A549 (cell line): ENCODE data around the gene PABPC4L. TPM values are rescaled to one million over a fixed set of nuclear protein-coding genes. Genes with fewer than 3 reads are reported as not detected.

Experiments
- ATAC-seq, 2 experiments: fragments of 200-7000 bp in 1 of 2; fragments of >200 bp in 1 of 2; cut with Nextera tagmentation in 1 of 2; cut with Tn5 transposase in 1 of 2; 3 replicates each; pipeline versions ENCODE4 v1.8.0 to v1.9.1; 2018 to 2020; ENCODE audit warnings: mild to moderate bottlenecking in 1 of 2, moderate library complexity in 1 of 2
- CTCF ChIA-PET: fragments of 300-600 bp; sonication (Branson Sonifier 250); formaldehyde crosslinking; extraction: SDS; loops from one replicate; lab custom pipeline; 2021; ENCODE audit warnings: antibody characterized with exemption, inconsistent platforms; lab: Yijun Ruan, JAX
- POLR2A ChIA-PET: fragments of 350-600 bp; formaldehyde crosslinking; extraction: SDS; loops from one replicate; lab custom pipeline; 2021; ENCODE audit warnings: antibody characterized with exemption, inconsistent platforms; lab: Yijun Ruan, JAX
- DNase-seq, 2 experiments: peaks; one replicate each; pipeline versions ENCODE4 v3.0.0 to v3.0.0-alpha.2; 2011 to 2016; ENCODE audit warnings: low read depth in 1 of 2, low spot score in 1 of 2
- FAIRE-seq: peaks from 2 replicates; lab custom pipeline; 2011; peaks lifted over from hg19 to GRCh38; lab: Jason Lieb, UNC
- H3K27ac ChIP-seq, 2 experiments: fragments of >200 bp; sonication (Bioruptor Twin); formaldehyde crosslinking; 3 replicates each; pipeline ENCODE4 v1.5.1; 2016 to 2017
- H3K4me1 ChIP-seq: fragments of >200 bp; sonication (Bioruptor Twin); formaldehyde crosslinking; 3 replicates; pipeline ENCODE4 v1.6.1; 2016
- H3K4me2 ChIP-seq: fragments of >200 bp; sonication (Bioruptor Twin); formaldehyde crosslinking; 3 replicates; pipeline ENCODE4 v1.6.1; 2016
- H3K4me3 ChIP-seq: fragments of >200 bp; sonication (Bioruptor Twin); formaldehyde crosslinking; 3 replicates; pipeline ENCODE4 v1.5.1; 2016
- H3K9me3 ChIP-seq: fragments of >200 bp; sonication (Bioruptor Twin); formaldehyde crosslinking; 3 replicates; pipeline ENCODE4 v1.6.1; 2016
- BHLHE40 ChIP-seq: IDR thresholded peaks from 2 replicates; pipeline ENCODE4 v1.6.1; 2012; ENCODE audit warnings: low read depth, low read length, inconsistent platforms
- CBX2 ChIP-seq: fragments of 200-600 bp; sonication (generic); IDR thresholded peaks from 2 replicates; pipeline ENCODE4 v1.6.1; 2016; ENCODE audit warnings: low read depth, mild to moderate bottlenecking, borderline replicate concordance
- CBX8 ChIP-seq: fragments of 200-600 bp; sonication (generic); IDR thresholded peaks from 2 replicates; pipeline ENCODE4 v1.6.1; 2016
- CEBPB ChIP-seq, 2 experiments: fragments of >200 bp in 1 of 2; sonication (Bioruptor Twin) in 1 of 2; formaldehyde crosslinking in 1 of 2; IDR thresholded peaks; 2 replicates each; pipeline ENCODE4 v1.6.1; 2012 to 2016
- FOSL2 ChIP-seq, 2 experiments: fragments of 450-650 bp in 1 of 2; fragments of >200 bp in 1 of 2; sonication (Bioruptor Twin) in 1 of 2; formaldehyde crosslinking; IDR thresholded peaks; 2 replicates each; pipeline versions ENCODE4 v1.5.0 to v1.6.1; 2016 to 2020; ENCODE audit warnings: mild to moderate bottlenecking in 1 of 2, moderate library complexity in 1 of 2
- HOXB13 ChIP-seq: fragments of 250-450 bp; sonication (Bioruptor Pico); IDR thresholded peaks from 2 replicates; pipeline ENCODE4 v1.5.0; 2020; ENCODE audit warnings: low read depth, mild to moderate bottlenecking, moderate library complexity
- KDM5A ChIP-seq: fragments of 200-600 bp; sonication (generic); IDR thresholded peaks from 2 replicates; pipeline ENCODE4 v1.6.1; 2016; ENCODE audit warnings: antibody characterized with exemption, mild to moderate bottlenecking
- MAFK ChIP-seq: fragments of 450-650 bp; IDR thresholded peaks from 2 replicates; pipeline ENCODE4 v1.6.1; 2014; ENCODE audit not compliant: partially characterized antibody
- MAZ ChIP-seq: fragments of 150-350 bp; IDR thresholded peaks from 2 replicates; pipeline ENCODE4 v1.6.1; 2014; ENCODE audit warnings: antibody characterized with exemption, low read depth, low read length, borderline replicate concordance
- NFE2L2 ChIP-seq: fragments of 150-350 bp; conservative IDR thresholded peaks from 2 replicates; pipeline ENCODE4 v1.6.1; 2014; ENCODE audit warnings: low read length
- NR3C1 ChIP-seq: fragments of >200 bp; sonication (Bioruptor Twin); formaldehyde crosslinking; IDR thresholded peaks from 3 replicates; pipeline ENCODE4 v1.6.1; 2017
- POLR2AphosphoS2 ChIP-seq: conservative IDR thresholded peaks from 2 replicates; pipeline ENCODE4 v1.6.1; 2012; ENCODE audit warnings: low read length, improper control_type of control experiment, inconsistent platforms
- RFX5 ChIP-seq: fragments of 450-650 bp; IDR thresholded peaks from 2 replicates; pipeline ENCODE4 v1.7.1; 2014; ENCODE audit warnings: antibody characterized with exemption, mild to moderate bottlenecking, moderate library complexity
- SMC3 ChIP-seq: fragments of >200 bp; sonication (Bioruptor Twin); formaldehyde crosslinking; IDR thresholded peaks from 3 replicates; pipeline ENCODE4 v1.6.1; 2018; ENCODE audit warnings: inconsistent platforms
- TFCP2L1 ChIP-seq: fragments of 250-450 bp; sonication (Bioruptor Pico); IDR thresholded peaks from 2 replicates; pipeline ENCODE4 v1.5.0; 2021; ENCODE audit warnings: mild to moderate bottlenecking
- ZFP36 ChIP-seq: fragments of 450-650 bp; IDR thresholded peaks from 2 replicates; pipeline ENCODE4 v1.6.1; 2014; ENCODE audit warnings: borderline replicate concordance; ENCODE audit not compliant: partially characterized antibody
- ZNF302 ChIP-seq: fragments of 250-450 bp; sonication (Bioruptor Pico); IDR thresholded peaks from 2 replicates; pipeline ENCODE4 v1.9.0; 2021; ENCODE audit warnings: inconsistent platforms, mild to moderate bottlenecking, moderate library complexity
- ZSCAN20 ChIP-seq: fragments of 250-450 bp; sonication (Bioruptor Pico); IDR thresholded peaks from 2 replicates; pipeline ENCODE4 v1.8.0; 2022; ENCODE audit warnings: mild to moderate bottlenecking, moderate library complexity
- WGBS: methylation state at CpG from one replicate; pipeline ENCODE4 v1.1.6; 2017; ENCODE audit errors: missing lambda C conversion rate; 5-methylcytosine and 5-hydroxymethylcytosine counted together
- polyA minus RNA-seq: library from RNA; depleted of rRNA, polyadenylated mRNA; stranded (reverse); fragments of >200 nt; gene quantifications from 2 replicates; pipeline ENCODE4 v1.2.3, GENCODE V29; 2011; rRNA and poly(A)+ RNA removed
- polyA plus RNA-seq, 4 experiments: library from polyadenylated mRNA; depleted of rRNA in 3 of 4; stranded (reverse); fragments of >200 nt; fragmentation: RNase III in 1 of 4; extraction: RNeasy Plus Mini Kit Qiagen cat#74134 plus additional on column Dnase treatment in 1 of 4; gene quantifications; 2 replicates in 3 of 4; 3 replicates in 1 of 4; pipeline ENCODE4 v1.2.3, GENCODE V29; 2011 to 2017
- TF ChIP-seq, protein P1 (sequence below): fragments of 200-600 bp; sonication (generic); IDR thresholded peaks from 2 replicates; pipeline ENCODE4 v1.6.1; 2016; ENCODE audit warnings: antibody characterized with exemption, mild to moderate bottlenecking, moderate library complexity
- TF ChIP-seq, protein P2 (sequence below): fragments of 150-350 bp; IDR thresholded peaks from 2 replicates; pipeline ENCODE4 v1.6.1; 2014; ENCODE audit warnings: low read depth, mild to moderate bottlenecking, low read length
- TF ChIP-seq, protein P3 (sequence below): IDR thresholded peaks from 2 replicates; pipeline ENCODE4 v1.6.1; 2012
- TF ChIP-seq, protein P4 (sequence below): IDR thresholded peaks from 2 replicates; pipeline ENCODE4 v1.6.1; 2012; ENCODE audit warnings: low read depth, borderline replicate concordance
- TF ChIP-seq, protein P5 (sequence below): fragments of 450-650 bp; IDR thresholded peaks from 2 replicates; pipeline ENCODE4 v1.6.1; 2014; ENCODE audit warnings: antibody characterized with exemption
- TF ChIP-seq, protein P6 (sequence below): fragments of >200 bp; sonication (Bioruptor Twin); formaldehyde crosslinking; IDR thresholded peaks from 2 replicates; pipeline ENCODE4 v1.6.1; 2016

The PABPC4L gene
- polyA plus RNA-seq (2011; rRNA removed) (0.40 and 0.56 TPM in 2 replicates), polyA plus RNA-seq (2017; fragmentation: RNase III; extraction: RNeasy Plus Mini Kit Qiagen cat#74134 plus additional on column Dnase treatment) (0.35 to 0.59 TPM (median 0.53 TPM) in 3 replicates), polyA minus RNA-seq (0.50 and 0.58 TPM in 2 replicates)
- polyA plus RNA-seq (2012; cell fraction: cytosol; rRNA removed), result 0.06 and 0.07 TPM in 2 replicates
- 0.05 TPM in 2 replicates for polyA plus RNA-seq (2012; cell fraction: nucleus; rRNA removed)

DNA sequence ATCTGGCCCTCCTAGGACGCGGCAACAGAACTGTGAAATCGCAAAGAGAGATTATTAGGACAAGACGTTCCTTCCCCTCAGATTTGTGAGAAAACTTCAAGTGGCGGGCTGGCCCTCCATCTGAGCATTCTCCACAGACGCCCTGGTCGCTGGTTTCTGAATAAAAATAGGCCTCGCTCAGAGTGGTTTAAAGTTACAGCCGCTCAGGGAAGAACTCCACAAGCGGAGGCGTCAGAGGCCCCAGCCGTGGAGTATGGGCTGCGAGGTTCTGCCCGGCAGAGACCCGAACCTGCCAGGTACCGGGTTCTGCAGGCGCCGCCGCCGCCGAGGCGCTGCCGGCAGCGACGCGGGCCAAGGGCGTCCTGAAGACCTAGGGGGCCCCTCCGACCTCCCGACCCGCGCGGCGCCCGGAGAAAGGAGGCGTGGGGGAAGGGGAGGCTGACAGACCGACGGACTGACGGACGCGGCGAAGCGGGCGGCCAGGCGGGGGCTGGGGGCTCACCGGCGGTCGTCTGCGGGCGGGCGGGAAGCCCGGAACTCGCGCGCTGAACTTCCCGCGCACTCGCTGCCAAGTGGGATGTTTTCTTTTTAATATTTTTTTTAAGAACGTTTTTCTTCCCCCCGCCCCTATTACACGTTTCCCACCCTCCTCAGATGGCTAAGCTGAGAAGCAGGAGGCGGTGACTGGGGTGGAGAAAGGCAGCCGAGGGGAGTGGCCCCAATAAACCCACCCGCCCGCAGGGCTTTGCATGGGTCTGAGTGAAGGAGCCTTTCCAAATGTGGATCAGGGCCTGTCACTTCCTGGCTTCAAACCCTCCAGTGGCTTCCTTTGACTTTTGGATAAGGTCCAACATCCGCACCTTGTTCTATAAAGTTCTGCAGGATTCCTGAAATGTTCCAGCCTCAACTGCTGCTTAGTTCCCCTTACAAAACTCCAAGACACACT lies at the start of gene PABPC4L:
Gene PABPC4L (minus strand): TSS at position 574 of the 946 bp plus-strand sequence. CDS start 770 bp downstream, outside the sequence.
- FAIRE-seq (no peak), DNase-seq (peak; percentile 8 to 19), ATAC-seq (peak; percentile 71 to 86; a peak in 5 of 6 replicates)
- Histone ChIP-seq H3K9me3 (no peaks in the 10 kb centered on the region), H3K27ac (peak within 1 kb of the TSS; percentile 34 to 88), H3K4me2 (peak within 1 kb of the TSS; percentile 71), H3K4me1 (no peaks in the 10 kb centered on the region), H3K4me3 (peak within 1 kb of the TSS; percentile 47)
- CTCF ChIA-PET, result no interaction called here
- POLR2A ChIA-PET, result no interaction called here
- 19% methylated on average over 27 of the region's 65 CpGs for WGBS
- no peak for TF ChIP-seq KDM5A
- no peak for TF ChIP-seq ZFP36
- no peak for TF ChIP-seq HOXB13 (CRISPR knock-in tag)
- TF ChIP-seq MAZ, result no peak
- TF ChIP-seq BHLHE40, result no peak
- no peak for TF ChIP-seq CEBPB (IDR thresholded peaks at IDR 0.05)
- TF ChIP-seq ZSCAN20, result no peak
- no peak for TF ChIP-seq SMC3
- TF ChIP-seq, protein P1, sequence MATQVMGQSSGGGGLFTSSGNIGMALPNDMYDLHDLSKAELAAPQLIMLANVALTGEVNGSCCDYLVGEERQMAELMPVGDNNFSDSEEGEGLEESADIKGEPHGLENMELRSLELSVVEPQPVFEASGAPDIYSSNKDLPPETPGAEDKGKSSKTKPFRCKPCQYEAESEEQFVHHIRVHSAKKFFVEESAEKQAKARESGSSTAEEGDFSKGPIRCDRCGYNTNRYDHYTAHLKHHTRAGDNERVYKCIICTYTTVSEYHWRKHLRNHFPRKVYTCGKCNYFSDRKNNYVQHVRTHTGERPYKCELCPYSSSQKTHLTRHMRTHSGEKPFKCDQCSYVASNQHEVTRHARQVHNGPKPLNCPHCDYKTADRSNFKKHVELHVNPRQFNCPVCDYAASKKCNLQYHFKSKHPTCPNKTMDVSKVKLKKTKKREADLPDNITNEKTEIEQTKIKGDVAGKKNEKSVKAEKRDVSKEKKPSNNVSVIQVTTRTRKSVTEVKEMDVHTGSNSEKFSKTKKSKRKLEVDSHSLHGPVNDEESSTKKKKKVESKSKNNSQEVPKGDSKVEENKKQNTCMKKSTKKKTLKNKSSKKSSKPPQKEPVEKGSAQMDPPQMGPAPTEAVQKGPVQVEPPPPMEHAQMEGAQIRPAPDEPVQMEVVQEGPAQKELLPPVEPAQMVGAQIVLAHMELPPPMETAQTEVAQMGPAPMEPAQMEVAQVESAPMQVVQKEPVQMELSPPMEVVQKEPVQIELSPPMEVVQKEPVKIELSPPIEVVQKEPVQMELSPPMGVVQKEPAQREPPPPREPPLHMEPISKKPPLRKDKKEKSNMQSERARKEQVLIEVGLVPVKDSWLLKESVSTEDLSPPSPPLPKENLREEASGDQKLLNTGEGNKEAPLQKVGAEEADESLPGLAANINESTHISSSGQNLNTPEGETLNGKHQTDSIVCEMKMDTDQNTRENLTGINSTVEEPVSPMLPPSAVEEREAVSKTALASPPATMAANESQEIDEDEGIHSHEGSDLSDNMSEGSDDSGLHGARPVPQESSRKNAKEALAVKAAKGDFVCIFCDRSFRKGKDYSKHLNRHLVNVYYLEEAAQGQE, result no peak
- TF ChIP-seq, protein P2, sequence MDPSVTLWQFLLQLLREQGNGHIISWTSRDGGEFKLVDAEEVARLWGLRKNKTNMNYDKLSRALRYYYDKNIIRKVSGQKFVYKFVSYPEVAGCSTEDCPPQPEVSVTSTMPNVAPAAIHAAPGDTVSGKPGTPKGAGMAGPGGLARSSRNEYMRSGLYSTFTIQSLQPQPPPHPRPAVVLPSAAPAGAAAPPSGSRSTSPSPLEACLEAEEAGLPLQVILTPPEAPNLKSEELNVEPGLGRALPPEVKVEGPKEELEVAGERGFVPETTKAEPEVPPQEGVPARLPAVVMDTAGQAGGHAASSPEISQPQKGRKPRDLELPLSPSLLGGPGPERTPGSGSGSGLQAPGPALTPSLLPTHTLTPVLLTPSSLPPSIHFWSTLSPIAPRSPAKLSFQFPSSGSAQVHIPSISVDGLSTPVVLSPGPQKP, result no peak
- no peak for TF ChIP-seq RFX5
- TF ChIP-seq ZNF302 (CRISPR knock-in tag), result no peak
- TF ChIP-seq, all 56 proteins: peak for 0

DNA sequence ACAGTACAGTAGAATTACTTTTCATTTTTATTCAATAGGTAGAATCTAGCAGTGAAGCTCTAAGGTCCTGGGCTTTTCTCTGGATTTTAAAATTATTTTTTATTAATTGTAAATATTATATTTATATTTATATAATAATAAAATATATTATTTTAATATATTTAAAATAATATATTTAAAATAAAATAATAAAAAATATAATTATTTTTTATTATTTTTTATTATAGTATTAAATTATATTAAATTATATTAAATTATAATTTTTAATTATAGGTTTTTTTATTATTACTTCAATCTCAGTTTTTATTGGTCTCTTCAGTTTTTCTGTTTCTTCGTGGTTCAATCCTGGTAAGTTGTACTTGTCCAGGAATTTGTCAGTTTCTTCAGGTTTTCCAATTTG lies 49.7 kb upstream of the PABPC4L start:
- no peaks in the 10 kb centered on the region for H3K4me1 ChIP-seq
- FAIRE-seq (no peak), ATAC-seq (no peak), DNase-seq (no peak)
- no peak overlapping the region for H3K4me2 ChIP-seq
- TF ChIP-seq RFX5 (no peak), ZFP36 (no peak), CBX8 (no peak), CBX2 (no peak), ZNF302 (CRISPR knock-in tag) (no peak), NFE2L2 (no peak), MAFK (no peak), TFCP2L1 (CRISPR knock-in tag) (no peak), FOSL2 (IDR thresholded peaks at IDR 0.05) (no peak), FOSL2 (CRISPR knock-in tag; IDR thresholded peaks at IDR 0.05) (no peak), NR3C1 (no peak), CEBPB (IDR thresholded peaks at IDR 0.05) (no peak), POLR2AphosphoS2 (no peak)
- TF ChIP-seq, protein P3, sequence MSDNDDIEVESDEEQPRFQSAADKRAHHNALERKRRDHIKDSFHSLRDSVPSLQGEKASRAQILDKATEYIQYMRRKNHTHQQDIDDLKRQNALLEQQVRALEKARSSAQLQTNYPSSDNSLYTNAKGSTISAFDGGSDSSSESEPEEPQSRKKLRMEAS, result no peak
- TF ChIP-seq, protein P4, sequence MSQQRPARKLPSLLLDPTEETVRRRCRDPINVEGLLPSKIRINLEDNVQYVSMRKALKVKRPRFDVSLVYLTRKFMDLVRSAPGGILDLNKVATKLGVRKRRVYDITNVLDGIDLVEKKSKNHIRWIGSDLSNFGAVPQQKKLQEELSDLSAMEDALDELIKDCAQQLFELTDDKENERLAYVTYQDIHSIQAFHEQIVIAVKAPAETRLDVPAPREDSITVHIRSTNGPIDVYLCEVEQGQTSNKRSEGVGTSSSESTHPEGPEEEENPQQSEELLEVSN, result no peak
- TF ChIP-seq, protein P5, sequence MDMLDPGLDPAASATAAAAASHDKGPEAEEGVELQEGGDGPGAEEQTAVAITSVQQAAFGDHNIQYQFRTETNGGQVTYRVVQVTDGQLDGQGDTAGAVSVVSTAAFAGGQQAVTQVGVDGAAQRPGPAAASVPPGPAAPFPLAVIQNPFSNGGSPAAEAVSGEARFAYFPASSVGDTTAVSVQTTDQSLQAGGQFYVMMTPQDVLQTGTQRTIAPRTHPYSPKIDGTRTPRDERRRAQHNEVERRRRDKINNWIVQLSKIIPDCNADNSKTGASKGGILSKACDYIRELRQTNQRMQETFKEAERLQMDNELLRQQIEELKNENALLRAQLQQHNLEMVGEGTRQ, result no peak
- TF ChIP-seq, protein P6, sequence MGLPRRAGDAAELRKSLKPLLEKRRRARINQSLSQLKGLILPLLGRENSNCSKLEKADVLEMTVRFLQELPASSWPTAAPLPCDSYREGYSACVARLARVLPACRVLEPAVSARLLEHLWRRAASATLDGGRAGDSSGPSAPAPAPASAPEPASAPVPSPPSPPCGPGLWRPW, result no peak
- 22% methylated on average over 1 of the region's 1 CpG for WGBS
- POLR2A ChIA-PET, result no interaction called here
- CTCF ChIA-PET, result no interaction called here
- no peak overlapping the region for H3K27ac ChIP-seq
- H3K9me3 ChIP-seq, result no peaks in the 10 kb centered on the region
- no peak overlapping the region for H3K4me3 ChIP-seq
